HG02763 (cell line): Measurements from ENCODE around the gene CACNB2.
"Not testable (repeated sequence)": the region's sequence is repeated elsewhere in the genome, so short reads cannot be mapped to it uniquely, and the experiment has no call there.

Experiments
- ATAC-seq: cut with Tn5 transposase; IDR thresholded peaks from one replicate; pipeline ENCODE4 v1.9.1; 2021; ENCODE audit warnings: mild to moderate bottlenecking, moderate library complexity; ENCODE audit not compliant: unreplicated experiment

Gene CACNB2

GRCh38 chr10:18437486-18437885 is 297.3 kb downstream of the CACNB2 start:
- ATAC-seq = no peak

DNA sequence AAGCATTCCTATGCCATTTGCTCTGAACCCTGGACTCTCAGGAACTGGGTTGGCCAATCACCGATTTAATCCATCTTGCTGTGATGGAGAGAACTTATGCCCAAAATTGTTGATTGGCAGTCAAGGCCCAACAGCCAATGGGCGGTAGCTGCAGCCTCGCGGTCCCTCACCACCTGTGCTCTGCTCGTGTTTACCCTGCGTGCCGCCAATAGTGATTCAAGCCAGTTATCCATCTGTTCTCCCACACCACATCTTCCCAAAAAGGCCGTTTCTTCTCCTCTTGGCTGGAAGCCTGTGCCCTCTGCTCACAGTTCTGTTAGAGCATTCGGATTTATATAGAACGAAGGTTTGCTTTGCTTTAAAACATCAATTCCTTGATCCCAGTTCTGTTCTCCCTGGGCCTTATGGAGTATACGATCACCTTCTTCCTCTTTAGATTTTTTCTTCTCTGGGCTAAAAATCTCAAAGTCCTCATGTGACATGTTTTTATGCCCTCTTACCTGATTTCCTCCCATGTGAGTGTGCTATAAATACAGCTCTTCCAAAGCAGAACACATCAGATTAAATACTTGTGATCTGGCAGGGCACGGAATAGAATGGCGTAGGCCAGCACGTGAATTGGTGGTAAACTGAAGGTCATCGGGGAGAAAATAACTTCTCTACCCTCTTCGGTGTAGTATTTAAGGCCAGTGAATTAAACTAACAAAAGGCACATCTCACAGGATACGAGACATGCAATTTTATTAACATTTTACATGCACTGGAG is 298.3 kb downstream of the CACNB2 start:
- ATAC-seq = no peak

GRCh38 chr10:18439601-18440000 is 299.4 kb downstream of the CACNB2 start:
- no peak for ATAC-seq

GRCh38 chr10:18445635-18446034 is 305.4 kb downstream of the CACNB2 start:
- ATAC-seq = not testable (repeated sequence)

DNA sequence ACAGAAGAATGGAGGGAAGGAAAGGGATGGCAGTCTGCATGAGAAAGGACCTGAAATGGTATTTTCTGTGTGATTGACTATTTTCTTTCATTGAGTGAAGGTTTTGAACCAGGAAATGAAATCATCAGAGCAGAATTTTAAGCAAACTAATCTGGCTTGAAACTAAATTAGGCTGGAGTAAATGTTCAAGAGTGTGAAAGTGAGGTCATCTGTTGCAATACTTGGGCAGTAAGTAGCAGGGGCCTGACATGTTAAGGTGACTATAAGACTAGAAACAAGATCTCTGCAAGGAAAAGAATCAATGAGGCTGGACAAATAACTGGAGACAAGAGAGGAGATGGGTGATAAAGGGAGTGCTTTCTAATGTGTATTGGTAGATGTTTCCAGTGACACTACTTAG is 306.0 kb downstream of the CACNB2 start:
- ATAC-seq = no peak

DNA sequence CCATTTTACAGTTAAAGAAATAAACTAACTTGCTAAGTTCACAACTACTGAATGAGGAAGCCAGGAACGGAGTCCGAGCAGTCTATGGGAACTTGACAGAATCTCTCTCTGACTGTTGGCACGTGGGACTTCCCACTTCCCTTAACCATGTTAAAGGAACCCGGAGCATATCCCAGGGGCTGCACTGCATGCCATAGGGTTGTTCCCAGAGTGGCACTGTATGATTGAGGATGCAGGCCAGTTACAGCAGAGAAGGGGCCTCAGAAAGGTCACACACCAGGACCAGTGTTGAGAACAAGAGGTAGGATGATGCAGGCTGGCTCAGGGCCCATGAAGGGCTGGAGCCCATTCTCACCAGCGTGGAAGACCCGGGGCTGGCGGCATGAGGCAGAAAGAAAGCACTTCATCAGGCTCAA is 309.4 kb downstream of the CACNB2 start:
- no peak for ATAC-seq

DNA sequence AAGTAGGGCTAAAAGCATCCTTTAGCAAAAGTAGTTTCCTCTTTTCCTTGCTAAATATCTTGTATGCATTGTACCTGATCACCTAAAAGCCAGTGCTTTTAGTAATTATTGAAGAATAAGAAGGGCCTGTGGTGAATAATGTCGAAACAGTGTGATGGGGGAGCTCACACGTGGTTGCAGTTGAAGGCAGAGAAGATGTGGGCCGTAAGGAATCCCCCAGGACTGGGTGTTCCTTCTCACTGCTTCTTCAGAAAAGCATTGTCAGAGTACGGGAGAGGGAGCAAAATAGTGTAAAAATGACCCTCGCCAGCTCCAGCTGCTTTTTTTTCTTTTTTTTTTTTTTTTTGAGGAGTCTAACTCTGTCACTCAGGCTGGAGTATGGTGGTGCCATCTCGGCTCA is 310.1 kb downstream of the CACNB2 start:
- no peak for ATAC-seq

GRCh38 chr10:18455086-18455884 is 315.1 kb downstream of the CACNB2 start:
- ATAC-seq = no peak

- ATAC-seq = peak; percentile 98
Measured at GRCh38 chr10:18456984-18457383, 316.8 kb downstream of the CACNB2 start.

DNA sequence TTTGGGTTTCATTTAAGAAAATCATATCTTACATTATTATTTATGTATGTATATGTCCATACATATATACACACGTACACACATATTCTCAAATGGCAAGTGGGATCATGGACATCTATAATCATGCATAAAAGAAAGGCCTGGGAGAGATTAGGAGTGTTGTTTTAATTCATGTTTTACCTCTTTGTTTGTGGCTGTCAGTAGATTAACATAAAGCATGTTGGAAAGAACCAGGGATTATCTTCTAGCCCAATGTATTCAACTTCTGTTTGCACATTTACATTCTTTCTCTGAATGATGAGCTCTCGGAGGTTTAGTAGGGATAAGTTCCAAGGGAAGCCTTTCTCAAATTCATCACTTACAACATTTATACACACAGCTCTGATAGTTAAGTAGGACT is 319.8 kb downstream of the CACNB2 start:
- no peak for ATAC-seq

DNA sequence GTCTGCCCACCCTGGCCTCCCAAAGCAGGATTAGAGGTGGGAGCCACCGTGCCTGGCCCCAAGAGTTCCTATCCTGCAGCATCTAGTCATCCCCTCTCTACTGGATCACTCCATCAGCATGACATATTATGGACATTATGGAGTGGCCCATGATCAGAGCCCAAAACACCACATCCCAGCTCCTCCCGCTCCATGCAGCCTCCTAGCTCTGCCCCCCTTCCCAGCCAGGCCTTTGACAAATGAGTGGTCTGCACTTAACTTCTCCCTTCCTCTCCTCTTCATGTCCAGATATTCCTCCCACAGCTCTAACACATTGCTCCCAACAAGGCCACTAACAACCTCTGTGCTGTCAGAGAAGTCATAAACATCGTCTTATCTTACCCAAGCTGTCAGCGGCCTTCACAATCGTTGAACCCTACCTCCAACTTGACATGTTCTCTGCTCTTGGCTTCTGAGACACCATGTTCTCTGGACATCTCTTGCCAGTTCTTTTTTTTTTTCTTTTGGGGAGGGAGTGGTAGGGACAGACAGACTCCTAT is 323.5 kb downstream of the CACNB2 start:
- ATAC-seq = no peak

- no peak for ATAC-seq
Measured at GRCh38 chr10:18469125-18469524, 328.9 kb downstream of the CACNB2 start.

DNA sequence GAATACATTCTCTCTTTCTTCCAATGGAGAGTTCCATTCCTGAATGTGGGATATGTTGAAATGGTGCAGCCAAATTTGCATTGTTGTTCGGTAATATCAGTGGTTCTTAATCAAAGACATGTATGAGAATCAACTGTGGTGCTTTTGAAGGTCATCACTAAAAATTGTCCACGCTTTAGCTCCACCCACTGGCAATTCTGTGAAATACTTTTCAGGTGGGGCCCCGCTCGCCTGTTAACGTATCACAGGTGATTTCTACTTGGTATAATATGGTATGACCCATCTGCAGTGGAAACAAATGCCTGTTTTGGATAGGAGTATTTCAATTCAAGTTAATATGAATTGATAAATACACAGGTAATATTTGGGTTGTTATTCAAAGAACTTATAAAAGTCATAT is 332.8 kb downstream of the CACNB2 start:
- ATAC-seq = no peak

GRCh38 chr10:18473424-18474117 is 333.3 kb downstream of the CACNB2 start:
- ATAC-seq = no peak

DNA sequence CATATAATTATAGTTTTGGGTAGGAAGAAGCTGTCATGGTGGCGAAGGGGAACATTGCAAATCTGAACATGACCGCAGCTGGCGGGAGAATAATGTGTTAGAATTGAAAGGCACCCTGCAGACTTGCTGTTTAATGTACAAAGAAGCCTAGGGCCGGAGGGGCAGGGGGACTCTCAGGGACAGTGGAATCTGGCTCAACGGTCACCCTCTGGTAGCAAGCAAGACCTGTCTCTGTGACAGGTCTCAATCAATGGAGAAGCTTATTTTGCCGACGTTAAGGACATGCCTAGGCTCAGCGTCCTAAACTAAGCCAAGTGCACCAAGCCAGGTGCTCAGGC is 333.9 kb downstream of the CACNB2 start:
- ATAC-seq = no peak

DNA sequence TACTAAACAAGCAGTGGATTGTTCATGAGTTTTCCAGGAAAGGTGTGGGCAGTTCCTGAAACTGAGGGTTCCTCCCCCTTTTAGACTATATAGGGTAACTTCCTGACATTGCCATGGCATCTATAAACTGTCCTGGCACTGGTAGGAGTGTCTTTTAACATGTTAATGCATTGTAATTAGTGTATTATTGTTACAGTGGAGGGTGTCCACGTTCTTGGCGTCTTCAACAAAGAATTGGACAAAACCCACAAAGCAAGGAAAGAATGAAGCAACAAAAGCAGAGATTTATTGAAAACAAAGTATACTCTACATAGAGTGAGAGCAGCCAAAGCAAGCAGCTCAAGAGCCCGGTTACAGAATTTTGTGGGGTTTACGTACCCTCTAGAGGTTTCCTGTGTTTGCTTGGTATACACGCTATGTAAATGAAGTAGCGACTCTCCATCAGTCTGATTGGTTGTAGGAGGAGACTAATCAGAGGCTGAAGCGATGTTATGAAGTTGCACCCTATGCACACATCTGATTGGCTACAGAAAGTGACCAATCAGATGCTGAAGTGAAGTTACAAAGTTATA is 335.9 kb downstream of the CACNB2 start:
- no peak for ATAC-seq

- no peak for ATAC-seq
Measured at GRCh38 chr10:18478354-18478753, 338.1 kb downstream of the CACNB2 start.

DNA sequence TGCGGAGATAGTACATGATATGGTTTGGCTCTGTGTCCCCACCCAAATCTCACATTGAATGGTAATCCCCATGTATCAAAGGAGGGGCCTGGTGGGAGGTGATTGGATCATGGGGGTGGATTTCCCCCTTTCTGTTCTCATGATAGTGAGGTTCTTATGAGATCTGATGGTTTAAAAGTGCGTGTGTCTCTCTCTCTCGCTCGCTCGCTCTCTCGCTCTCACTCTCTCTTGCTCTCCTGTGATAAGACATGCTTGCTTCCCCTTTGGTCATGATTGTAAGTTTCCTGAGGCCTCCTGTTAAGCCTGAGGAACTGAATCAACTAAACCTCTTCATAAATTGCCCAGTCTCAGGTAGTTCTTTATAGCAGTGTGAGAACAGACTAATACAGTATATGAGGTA is 339.3 kb downstream of the CACNB2 start:
- no peak for ATAC-seq

DNA sequence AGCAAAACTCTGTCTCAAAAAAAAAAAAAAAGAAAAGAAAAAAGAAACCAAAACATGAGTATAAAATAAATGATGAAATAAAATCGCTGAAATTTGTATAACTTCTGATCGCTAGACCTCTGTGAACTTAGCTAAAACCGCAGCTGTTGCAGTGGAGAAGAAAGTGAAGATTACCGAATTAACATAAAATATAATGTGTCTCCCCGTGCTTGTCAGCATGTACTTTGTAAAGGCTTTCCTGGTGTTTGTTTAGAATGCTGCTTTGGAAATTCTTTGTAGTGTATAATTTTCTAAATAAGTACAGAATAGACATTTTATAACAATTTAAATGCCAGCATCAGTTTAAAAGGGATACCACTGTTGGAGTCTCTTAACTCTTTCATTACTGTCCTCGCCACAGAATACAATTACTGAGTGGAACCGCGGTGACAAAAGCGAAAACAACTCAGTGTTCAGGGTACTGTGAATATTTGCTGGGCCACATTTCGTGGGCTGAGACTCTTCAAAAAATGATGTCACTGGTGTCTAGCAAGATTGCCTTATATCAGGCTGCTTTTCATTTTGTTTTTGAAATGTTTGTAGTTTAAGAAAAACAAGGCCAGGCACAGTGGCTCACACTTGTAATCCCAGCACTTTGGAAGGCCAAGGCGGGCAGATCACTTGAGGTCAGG is 343.4 kb downstream of the CACNB2 start:
- no peak for ATAC-seq

GRCh38 chr10:18486438-18486837 is 346.2 kb downstream of the CACNB2 start:
- ATAC-seq = no peak

DNA sequence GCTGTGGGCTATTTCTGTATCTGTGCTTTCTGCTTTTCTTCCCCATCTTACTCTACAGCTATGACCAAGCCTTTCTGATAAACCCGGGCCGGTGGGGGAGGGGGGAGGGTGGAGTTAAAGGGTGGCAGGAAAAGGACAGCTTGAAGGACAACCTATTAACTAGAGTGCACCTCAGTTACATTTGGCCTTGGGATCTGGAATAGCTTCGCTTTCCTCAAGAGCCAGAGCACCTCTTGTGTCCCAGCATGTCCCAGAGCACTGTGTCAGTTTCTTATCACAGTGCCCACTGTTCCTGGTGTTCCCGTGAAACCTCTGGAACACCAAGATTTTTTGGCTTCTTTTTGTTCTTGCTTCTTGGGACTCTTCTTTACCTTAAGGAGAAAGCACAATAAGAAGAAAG is 350.5 kb downstream of the CACNB2 start:
- ATAC-seq = no peak
